B cell (primary cell): ENCODE data around the gene MMAB. TPM values are rescaled to one million over a fixed set of nuclear protein-coding genes. Genes with fewer than 3 reads are reported as not detected.

ENCODE experiments used
- ATAC-seq: fragments of 200-7000 bp; cut with Tn5 transposase; one replicate; pipeline ENCODE4 v1.10.0; 2021; ENCODE audit warnings: low read depth, mild to moderate bottlenecking, moderate number of reproducible peaks, moderate library complexity
- CTCF ChIA-PET: fragments of 350-600 bp; sonication (Branson Sonifier 250); formaldehyde crosslinking; loops from one replicate; lab custom pipeline; 2021; ENCODE audit warnings: antibody characterized with exemption, inconsistent platforms; lab: Charles Lee
- POLR2A ChIA-PET: fragments of 350-600 bp; sonication (Branson Sonifier 250); formaldehyde crosslinking; loops from one replicate; lab custom pipeline; 2021; ENCODE audit warnings: antibody characterized with exemption; lab: Charles Lee
- DNase-seq: peaks from one replicate; pipeline ENCODE4 v3.0.0; 2013
- H2AFZ ChIP-seq: 2 replicates; pipeline ENCODE4 v1.6.1; 2012; ENCODE audit warnings: mild to moderate bottlenecking, low read depth, low read length; ENCODE audit not compliant: insufficient read depth, poor library complexity, severe bottlenecking
- H3K27ac ChIP-seq, 2 donors: 1 replicate in 1 of 2; 2 replicates in 1 of 2; pipeline ENCODE4 v1.5.1; 2012 to 2013; ENCODE audit warnings: low read length in 2 of 2, mild to moderate bottlenecking in 2 of 2, moderate library complexity in 1 of 2
- H3K27me3 ChIP-seq, 4 experiments: fragments of 200-600 bp in 1 of 4; sonication (generic) in 1 of 4; replicated peaks in 1 of 4; 1 replicate in 2 of 4; 2 replicates in 2 of 4; pipeline versions ENCODE4 v1.6.1 to v1.7.0; 2013 to 2016; ENCODE audit warnings: low read length in 3 of 4, mild to moderate bottlenecking in 2 of 4, mixed read lengths in 1 of 4, moderate library complexity in 1 of 4; ENCODE audit not compliant: insufficient read depth in 4 of 4, control insufficient read depth in 3 of 4; ENCODE audit errors: control extremely low read depth in 1 of 4
- H3K36me3 ChIP-seq, 2 experiments: replicated peaks in 1 of 2; 1 replicate in 1 of 2; 2 replicates in 1 of 2; pipeline versions ENCODE4 v1.6.1 to v1.7.1; 2013; ENCODE audit warnings: low read length in 1 of 2; ENCODE audit not compliant: insufficient read depth in 2 of 2, control insufficient read depth in 1 of 2; ENCODE audit errors: control extremely low read depth in 1 of 2, extremely low read depth in 1 of 2
- H3K4me1 ChIP-seq, 2 donors: fragments of 200-600 bp in 1 of 2; sonication (generic) in 1 of 2; 1 replicate in 1 of 2; 2 replicates in 1 of 2; pipeline versions ENCODE4 v1.5.1 to v1.6.1; 2013 to 2017; ENCODE audit warnings: low read length in 2 of 2; ENCODE audit not compliant: control insufficient read depth in 2 of 2, insufficient read depth in 2 of 2
- H3K4me2 ChIP-seq: replicated peaks from 2 replicates; pipeline ENCODE3; 2012; ENCODE audit warnings: mild to moderate bottlenecking, low read depth, low read length; ENCODE audit not compliant: poor library complexity, severe bottlenecking
- H3K4me3 ChIP-seq, 5 experiments: fragments of 200-600 bp in 1 of 5; sonication (generic) in 1 of 5; 1 replicate in 3 of 5; 2 replicates in 2 of 5; pipeline versions ENCODE4 v1.5.1 to v1.7.0; 2011 to 2016; ENCODE audit warnings: low read length in 4 of 5, mild to moderate bottlenecking in 4 of 5, low read depth in 2 of 5, control low read depth in 1 of 5, moderate library complexity in 1 of 5; ENCODE audit not compliant: insufficient read depth in 1 of 5; ENCODE audit errors: control extremely low read depth in 1 of 5, extremely low read depth in 1 of 5
- H3K79me2 ChIP-seq: fragments of 200-600 bp; sonication (generic); one replicate; pipeline ENCODE4 v1.6.0; 2016; ENCODE audit warnings: low read length; ENCODE audit not compliant: control insufficient read depth, insufficient read depth
- H3K9ac ChIP-seq: fragments of 200-600 bp; sonication (generic); 2 replicates; pipeline ENCODE4 v1.6.1; 2017; ENCODE audit warnings: mild to moderate bottlenecking, low read length, moderate library complexity
- H3K9me3 ChIP-seq, 3 donors: one replicate each; pipeline versions ENCODE4 v1.6.1 to v1.7.1; 2013; ENCODE audit warnings: low read length in 2 of 3; ENCODE audit not compliant: control insufficient read depth in 2 of 3, insufficient read depth in 1 of 3; ENCODE audit errors: control extremely low read depth in 1 of 3
- H4K20me1 ChIP-seq: 2 replicates; pipeline ENCODE4 v1.6.0; 2012; ENCODE audit warnings: mild to moderate bottlenecking, low read length; ENCODE audit not compliant: insufficient read depth, control insufficient read depth, poor library complexity, severe bottlenecking
- H3K27ac Mint-ChIP-seq: one replicate; pipeline ENCODE4 v1.8.0; 2021; ENCODE audit warnings: mixed read lengths
- H3K27me3 Mint-ChIP-seq: one replicate; pipeline ENCODE4 v1.8.0; 2021; ENCODE audit warnings: mixed read lengths
- H3K4me1 Mint-ChIP-seq: one replicate; pipeline ENCODE4 v1.8.0; 2021; ENCODE audit warnings: mixed read lengths
- H3K4me3 Mint-ChIP-seq: one replicate; pipeline ENCODE4 v1.8.0; 2021; ENCODE audit warnings: mixed read lengths
- H3K9me3 Mint-ChIP-seq: one replicate; pipeline ENCODE4 v1.8.0; 2022; ENCODE audit warnings: mixed read lengths; ENCODE audit not compliant: insufficient read depth
- EZH2 ChIP-seq: IDR thresholded peaks from 2 replicates; pipeline ENCODE4 v1.6.1; 2012; ENCODE audit warnings: borderline replicate concordance, low read depth, mild to moderate bottlenecking, moderate library complexity, low read length; ENCODE audit not compliant: insufficient read depth, poor library complexity, severe bottlenecking
- WGBS: methylation state at CpG from one replicate; pipeline ENCODE4 v1.1.5; 2013; ENCODE audit warnings: missing lambda C conversion rate; ENCODE audit not compliant: insufficient coverage; 5-methylcytosine and 5-hydroxymethylcytosine counted together
- intact Hi-C: fragments of 100-400 bp; cut with micrococcal nuclease; formaldehyde crosslinking; loops from one replicate; pipeline ENCODE4 v1.10.0; 2022
- polyA plus RNA-seq: library from polyadenylated mRNA; depleted of rRNA; stranded (reverse); fragments of >200 nt; gene quantifications from 2 replicates; pipeline ENCODE4 v1.2.3, GENCODE V29; 2012
- total RNA-seq, 2 donors: library from RNA; stranded (reverse); fragments of 120-200 nt in 1 of 2; gene quantifications; 1 replicate in 1 of 2; 2 replicates in 1 of 2; pipeline versions ENCODE4 v1.2.3 to v1.2.4, GENCODE V29; 2013 to 2022
- TF ChIP-seq, protein P1 (sequence below): fragments of 200-600 bp; IDR thresholded peaks from one replicate; pipeline ENCODE4 v1.8.0; 2022; ENCODE audit warnings: antibody characterized with exemption, mild to moderate bottlenecking

Gene MMAB
- total and polyA plus RNA-seq, 2 donors (not counting 1 experiment from before 2014, with no cell fraction given): 15.0 to 20.5 TPM

GRCh38 chr12:109577311-109577710 lies 4.0 kb upstream of the MMAB start:
- Mint-ChIP-seq H3K9me3 (no peaks in the 10 kb centered on the region), H3K4me3 (no peak overlapping the region), H3K4me1 (peaks cover 25% of the 10 kb centered on the region), H3K27ac (no peak overlapping the region), H3K27me3 (no peaks in the 10 kb centered on the region)
- POLR2A ChIA-PET: no interaction called here
- no peak overlapping the region for H2AFZ ChIP-seq
- H4K20me1 ChIP-seq: no peaks in the 10 kb centered on the region
- no peak overlapping the region for H3K9ac ChIP-seq
- no peak overlapping the region for H3K4me2 ChIP-seq
- ATAC-seq (no peak), DNase-seq (no peak)
- TF ChIP-seq, protein P1, sequence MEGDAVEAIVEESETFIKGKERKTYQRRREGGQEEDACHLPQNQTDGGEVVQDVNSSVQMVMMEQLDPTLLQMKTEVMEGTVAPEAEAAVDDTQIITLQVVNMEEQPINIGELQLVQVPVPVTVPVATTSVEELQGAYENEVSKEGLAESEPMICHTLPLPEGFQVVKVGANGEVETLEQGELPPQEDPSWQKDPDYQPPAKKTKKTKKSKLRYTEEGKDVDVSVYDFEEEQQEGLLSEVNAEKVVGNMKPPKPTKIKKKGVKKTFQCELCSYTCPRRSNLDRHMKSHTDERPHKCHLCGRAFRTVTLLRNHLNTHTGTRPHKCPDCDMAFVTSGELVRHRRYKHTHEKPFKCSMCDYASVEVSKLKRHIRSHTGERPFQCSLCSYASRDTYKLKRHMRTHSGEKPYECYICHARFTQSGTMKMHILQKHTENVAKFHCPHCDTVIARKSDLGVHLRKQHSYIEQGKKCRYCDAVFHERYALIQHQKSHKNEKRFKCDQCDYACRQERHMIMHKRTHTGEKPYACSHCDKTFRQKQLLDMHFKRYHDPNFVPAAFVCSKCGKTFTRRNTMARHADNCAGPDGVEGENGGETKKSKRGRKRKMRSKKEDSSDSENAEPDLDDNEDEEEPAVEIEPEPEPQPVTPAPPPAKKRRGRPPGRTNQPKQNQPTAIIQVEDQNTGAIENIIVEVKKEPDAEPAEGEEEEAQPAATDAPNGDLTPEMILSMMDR: no peak
- TF ChIP-seq EZH2: no peak
- no peak overlapping the region for H3K27ac ChIP-seq
- no peaks in the 10 kb centered on the region for H3K9me3 ChIP-seq
- no peak overlapping the region for H3K4me3 ChIP-seq
- WGBS: no CpG with 5 or more reads among the region's 1 CpG
- intact Hi-C loops: no loop called here
- H3K36me3 ChIP-seq: peaks cover 0 to 32% of the 10 kb centered on the region in 2 experiments
- no peaks in the 10 kb centered on the region for H3K27me3 ChIP-seq
- peaks cover 14 to 21% of the 10 kb centered on the region in 2 donors for H3K4me1 ChIP-seq
- CTCF ChIA-PET: interaction anchor here (0.7 kb wide), 1 partner anchor 17 kb away, joined by 4 read pairs; no protein-coding TSS in a partner anchor
- peaks cover 8% of the 10 kb centered on the region for H3K79me2 ChIP-seq

DNA sequence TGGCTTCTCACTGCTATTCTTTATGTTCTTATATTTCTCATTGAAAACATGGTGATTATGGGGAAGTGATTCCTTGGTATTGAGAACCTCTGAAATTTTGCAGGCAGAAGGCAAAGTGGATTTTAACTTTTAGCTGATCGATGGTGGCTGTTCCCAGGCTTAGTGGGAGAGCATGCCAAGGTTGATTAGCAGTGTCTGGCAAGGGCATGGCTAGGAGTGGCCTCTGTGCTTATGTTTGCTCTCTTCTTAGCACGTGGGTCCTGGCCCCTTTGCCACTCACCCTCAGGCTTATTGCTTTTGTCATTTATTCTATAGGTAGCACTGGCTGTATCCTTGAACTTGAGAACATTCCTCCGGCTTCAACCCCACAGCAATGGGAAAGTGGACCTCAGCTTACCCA lies 2.4 kb upstream of the MMAB start:
- no peaks in the 10 kb centered on the region for H3K27me3 ChIP-seq
- no peaks in the 10 kb centered on the region for H3K9me3 ChIP-seq
- no peak overlapping the region for H3K27ac Mint-ChIP-seq
- ChIA-PET POLR2A (no interaction called here), CTCF (interaction anchor here (2.1 kb wide), 1 partner anchor 22 kb away, joined by 11 read pairs; no protein-coding TSS in a partner anchor)
- H4K20me1 ChIP-seq: no peaks in the 10 kb centered on the region
- no peak overlapping the region for H3K9ac ChIP-seq
- TF ChIP-seq EZH2: no peak
- TF ChIP-seq, protein P1: no peak
- peaks cover 14 to 23% of the 10 kb centered on the region in 2 donors for H3K4me1 ChIP-seq
- no peak overlapping the region for H3K4me3 Mint-ChIP-seq
- H3K4me1 Mint-ChIP-seq: peaks cover 29% of the 10 kb centered on the region
- no peaks in the 10 kb centered on the region for H3K9me3 Mint-ChIP-seq
- DNase-seq: no peak
- no peaks in the 10 kb centered on the region for H3K27me3 Mint-ChIP-seq
- no peak overlapping the region for H3K4me3 ChIP-seq
- H3K36me3 ChIP-seq: peaks cover 0 to 24% of the 10 kb centered on the region in 2 experiments
- intact Hi-C loops: no loop called here
- no peak for ATAC-seq
- WGBS: 100% methylated on average over 1 of the region's 3 CpGs
- no peak overlapping the region for H2AFZ ChIP-seq
- H3K79me2 ChIP-seq: peaks cover 8% of the 10 kb centered on the region
- H3K4me2 ChIP-seq: no peak overlapping the region
- H3K27ac ChIP-seq: no peak overlapping the region
